ENCODE measurements around the gene LHX4.

GRCh38 chr1:180282401-180283044, 52.5 kb downstream of the LHX4 start:
- TF ChIP-seq NR2F2 (IDR thresholded peaks at IDR 0.05; ENCODE audit: borderline replicate concordance, low read depth) (no peak), RAD21 (CRISPR knock-in tag; IDR thresholded peaks at IDR 0.05) (no peak), YY1 (IDR thresholded peaks at IDR 0.05; ENCODE audit: insufficient read depth, insufficient replicate concordance, low read depth, low read length) (no peak)
